Suprapubic skin (tissue), 3 donors: ENCODE results near the gene NTM.

Source experiments
- CTCF ChIP-seq, 2 donors: fragments of 200-600 bp in 1 of 2; fragments of 450-650 bp in 1 of 2; sonication (generic) in 1 of 2; IDR thresholded peaks; one replicate each; pipeline ENCODE4 v1.5.1; 2016 to 2019; ENCODE audit warnings: antibody characterized with exemption in 2 of 2, mild to moderate bottlenecking in 1 of 2, moderate library complexity in 1 of 2
- POLR2A ChIP-seq, 2 donors: fragments of 450-650 bp; IDR thresholded peaks; one replicate each; pipeline ENCODE4 v1.6.1; 2017; ENCODE audit warnings: antibody characterized with exemption in 2 of 2, mild to moderate bottlenecking in 2 of 2, moderate library complexity in 2 of 2

GRCh38 chr11:131530407-131530806 lies 160.0 kb downstream of the NTM start:
- TF ChIP-seq CTCF (IDR thresholded peaks at IDR 0.05) (no peak), POLR2A (IDR thresholded peaks at IDR 0.05) (no peak)
